Endothelial cell of umbilical vein (primary cell): ENCODE measurements around the gene ATG101.

Source experiments
- CTCF ChIP-seq, 2 donors: IDR thresholded peaks; 1 replicate in 1 of 2; 2 replicates in 1 of 2; pipeline ENCODE4 v1.5.1; 2011; ENCODE audit warnings: low read length in 2 of 2, mild to moderate bottlenecking in 2 of 2, moderate library complexity in 2 of 2, control low read depth in 1 of 2, inconsistent platforms in 1 of 2, low read depth in 1 of 2; ENCODE audit not compliant: insufficient read depth in 1 of 2; ENCODE audit errors: extremely low read depth in 1 of 2
- POLR2A ChIP-seq: IDR thresholded peaks from 2 replicates; pipeline ENCODE4 v1.6.1; 2012; ENCODE audit warnings: low read depth, mild to moderate bottlenecking, control low read depth, low read length

- TF ChIP-seq CTCF (IDR thresholded peaks at IDR 0.05; ENCODE audit: extremely low read depth in 1 of 2, insufficient read depth in 1 of 2, low read depth in 1 of 2, low read length in 2 of 2), result no peak
- TF ChIP-seq POLR2A, result no peak
Measured at GRCh38 chr12:52082026-52082668, 12.4 kb downstream of the ATG101 start.
